Panc1 (cell line): Measurements from ENCODE around the gene ZNF718. TPM values are rescaled to one million over a fixed set of nuclear protein-coding genes. Genes with fewer than 3 reads are reported as not detected.
"Not testable (repeated sequence)": the region's sequence is repeated elsewhere in the genome, so short reads cannot be mapped to it uniquely, and the experiment has no call there.

ENCODE experiments used
- ATAC-seq: fragments of 200-7000 bp; cut with Tn5 transposase; 2 replicates; pipeline ENCODE4 v1.9.1; 2020; ENCODE audit warnings: mild to moderate bottlenecking, moderate library complexity
- BruUV-seq: library from RNA; stranded (reverse); fragments of 400-500 nt; replicated peaks from 2 replicates; lab custom pipeline; 2021; lab: Mats Ljungman, UMichigan
- CTCF ChIA-PET: fragments of 300-600 bp; sonication (Branson Sonifier 250); formaldehyde crosslinking; loops from one replicate; lab custom pipeline; 2022; ENCODE audit warnings: antibody characterized with exemption; lab: Charles Lee
- POLR2A ChIA-PET: fragments of 300-600 bp; sonication (Branson Sonifier 250); formaldehyde crosslinking; loops from one replicate; lab custom pipeline; 2022; ENCODE audit warnings: antibody characterized with exemption; lab: Charles Lee
- DNase-seq: peaks from one replicate; pipeline ENCODE4 v3.0.0-alpha.2; 2010; ENCODE audit warnings: low read depth, low spot score
- H3K27ac ChIP-seq: 2 replicates; pipeline ENCODE4 v1.5.1; 2011; ENCODE audit warnings: mild to moderate bottlenecking, low read length, inconsistent platforms
- H3K27me3 ChIP-seq: fragments of 200-500 bp; sonication (Bioruptor generic); 2 replicates; pipeline ENCODE4 v1.6.0; 2014; ENCODE audit warnings: low read length, inconsistent platforms; ENCODE audit not compliant: control insufficient read depth, insufficient read depth
- H3K36me3 ChIP-seq: fragments of 200-500 bp; sonication (Bioruptor generic); 2 replicates; pipeline ENCODE4 v1.5.1; 2014; ENCODE audit warnings: inconsistent platforms, mild to moderate bottlenecking, low read length, moderate library complexity; ENCODE audit not compliant: control insufficient read depth, insufficient read depth
- H3K4me1 ChIP-seq: 2 replicates; pipeline ENCODE4 v1.5.1; 2011; ENCODE audit warnings: inconsistent platforms, mild to moderate bottlenecking, low read length, moderate library complexity; ENCODE audit not compliant: control insufficient read depth, insufficient read depth
- H3K4me3 ChIP-seq, 2 experiments: 2 replicates each; pipeline ENCODE4 v1.5.1; 2011 to 2012; ENCODE audit warnings: low read depth in 2 of 2, low read length in 2 of 2, mild to moderate bottlenecking in 2 of 2, inconsistent platforms in 1 of 2, moderate library complexity in 1 of 2
- H3K9me3 ChIP-seq: fragments of 200-500 bp; sonication (Bioruptor generic); 2 replicates; pipeline ENCODE4 v1.5.1; 2014; ENCODE audit warnings: low read depth, mild to moderate bottlenecking, inconsistent platforms, low read length, moderate library complexity; ENCODE audit not compliant: control insufficient read depth, insufficient read depth
- POLR2AphosphoS5 ChIP-seq: IDR thresholded peaks from 2 replicates; pipeline ENCODE4 v1.6.1; 2012; ENCODE audit warnings: mild to moderate bottlenecking, low read depth, low read length, moderate library complexity
- REST ChIP-seq, 2 experiments: IDR thresholded peaks; 2 replicates each; pipeline ENCODE4 v1.6.1; 2011 to 2012; ENCODE audit warnings: low read depth in 2 of 2, control low read depth in 1 of 2, low read length in 1 of 2, mild to moderate bottlenecking in 1 of 2, moderate library complexity in 1 of 2; ENCODE audit not compliant: insufficient read depth in 1 of 2
- SIN3A ChIP-seq: IDR thresholded peaks from 2 replicates; pipeline ENCODE4 v1.6.1; 2012; ENCODE audit warnings: low read depth, mild to moderate bottlenecking, low read length, moderate library complexity, borderline replicate concordance; ENCODE audit not compliant: insufficient read depth
- TCF7L2 ChIP-seq: IDR thresholded peaks from 2 replicates; pipeline ENCODE4 v1.6.1; 2011; ENCODE audit warnings: mild to moderate bottlenecking, low read depth, low read length, inconsistent platforms
- in situ Hi-C: cut with HindIII; loops from 2 replicates; pipeline ENCODE4 v1.10.0; 2016; ENCODE audit warnings: low sequenced_read_pairs, low pct_unique_long_range_greater_than_20kb
- intact Hi-C: fragments of 100-400 bp; cut with micrococcal nuclease; formaldehyde crosslinking; loops from one replicate; pipeline ENCODE4 v1.10.0; 2022; ENCODE audit not compliant: unreplicated experiment
- total RNA-seq: library from RNA; stranded (reverse); gene quantifications from one replicate; pipeline ENCODE4 v1.2.1, GENCODE V29; 2021; ENCODE audit not compliant: unreplicated experiment
- TF ChIP-seq, protein P1 (sequence below): fragments of 450-650 bp; IDR thresholded peaks from 2 replicates; pipeline ENCODE4 v1.5.1; 2017; ENCODE audit warnings: mild to moderate bottlenecking

The ZNF718 gene
- total RNA-seq, 1 experiment from 2014 or later, result 3.6 TPM

DNA sequence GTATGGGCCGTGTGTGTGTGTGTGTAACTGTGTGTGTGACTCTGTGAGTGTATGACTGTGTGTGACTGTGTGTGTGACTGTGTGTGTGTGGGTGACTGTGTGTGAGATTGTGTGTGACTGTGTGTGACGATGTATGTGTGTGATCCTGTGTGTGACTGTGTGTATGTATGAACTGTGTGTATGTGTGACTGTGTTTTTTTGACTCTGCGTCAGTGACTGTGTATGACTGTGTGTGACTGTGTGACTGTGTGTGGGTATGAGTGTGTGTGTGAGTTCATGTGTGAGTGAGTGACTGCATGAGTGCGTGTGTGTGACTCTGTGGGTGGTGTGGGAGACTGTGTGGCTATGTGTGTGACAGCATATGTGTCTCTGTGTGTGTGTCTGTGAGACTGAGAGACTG is 81.8 kb downstream of the ZNF718 start:
- no peak overlapping the region for H3K4me3 ChIP-seq
- H3K27ac ChIP-seq, result no peak overlapping the region
- ATAC-seq (no peak), DNase-seq (no peak)
- in situ Hi-C loops (no loop called here), intact Hi-C loops (no loop called here)
- H3K9me3 ChIP-seq, result no peaks in the 10 kb centered on the region
- H3K27me3 ChIP-seq, result no peaks in the 10 kb centered on the region
- ChIA-PET CTCF (no interaction called here), POLR2A (no interaction called here)
- BruUV-seq, result no TSS peak
- H3K4me1 ChIP-seq, result no peaks in the 10 kb centered on the region
- H3K36me3 ChIP-seq, result no peaks in the 10 kb centered on the region
- TF ChIP-seq REST (IDR thresholded peaks at IDR 0.05; ENCODE audit: insufficient read depth in 1 of 2, low read depth in 2 of 2, low read length in 1 of 2), result no peak
- no peak for TF ChIP-seq TCF7L2
- no peak for TF ChIP-seq POLR2AphosphoS5
- TF ChIP-seq, protein P1, sequence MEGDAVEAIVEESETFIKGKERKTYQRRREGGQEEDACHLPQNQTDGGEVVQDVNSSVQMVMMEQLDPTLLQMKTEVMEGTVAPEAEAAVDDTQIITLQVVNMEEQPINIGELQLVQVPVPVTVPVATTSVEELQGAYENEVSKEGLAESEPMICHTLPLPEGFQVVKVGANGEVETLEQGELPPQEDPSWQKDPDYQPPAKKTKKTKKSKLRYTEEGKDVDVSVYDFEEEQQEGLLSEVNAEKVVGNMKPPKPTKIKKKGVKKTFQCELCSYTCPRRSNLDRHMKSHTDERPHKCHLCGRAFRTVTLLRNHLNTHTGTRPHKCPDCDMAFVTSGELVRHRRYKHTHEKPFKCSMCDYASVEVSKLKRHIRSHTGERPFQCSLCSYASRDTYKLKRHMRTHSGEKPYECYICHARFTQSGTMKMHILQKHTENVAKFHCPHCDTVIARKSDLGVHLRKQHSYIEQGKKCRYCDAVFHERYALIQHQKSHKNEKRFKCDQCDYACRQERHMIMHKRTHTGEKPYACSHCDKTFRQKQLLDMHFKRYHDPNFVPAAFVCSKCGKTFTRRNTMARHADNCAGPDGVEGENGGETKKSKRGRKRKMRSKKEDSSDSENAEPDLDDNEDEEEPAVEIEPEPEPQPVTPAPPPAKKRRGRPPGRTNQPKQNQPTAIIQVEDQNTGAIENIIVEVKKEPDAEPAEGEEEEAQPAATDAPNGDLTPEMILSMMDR, result no peak
- TF ChIP-seq SIN3A, result no peak

DNA sequence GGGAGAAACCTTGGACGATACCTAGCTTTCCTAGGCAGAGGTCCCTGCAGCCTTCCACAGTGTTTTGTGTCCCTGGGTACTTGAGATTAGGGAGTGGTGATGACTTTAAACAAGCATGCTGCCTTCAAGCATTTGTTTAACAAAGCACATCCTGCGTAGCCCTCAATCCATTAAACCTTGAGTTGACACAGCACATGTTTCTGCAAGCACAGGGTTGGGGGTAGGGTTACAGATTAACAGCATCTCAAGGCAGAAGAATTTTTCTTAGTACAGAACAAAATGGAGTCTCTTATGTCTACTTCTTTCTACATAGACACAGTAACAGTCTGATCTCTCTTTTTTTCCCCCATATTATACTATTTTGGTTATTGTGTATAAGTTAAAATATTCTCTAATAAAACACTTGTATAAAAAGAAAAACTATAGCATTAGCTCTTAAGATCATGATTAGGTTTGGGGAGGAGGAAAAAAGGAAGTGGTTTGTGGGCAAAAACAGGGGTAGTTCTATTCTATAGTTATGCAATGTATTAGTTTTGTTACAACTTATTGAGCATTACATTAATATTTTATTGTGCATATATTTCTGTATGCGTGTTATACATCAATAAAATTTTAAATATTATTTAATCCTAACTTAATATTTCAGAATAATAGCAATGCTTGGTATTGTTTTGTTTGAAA is 84.3 kb downstream of the ZNF718 start:
- H3K36me3 ChIP-seq, H3K4me1 ChIP-seq, H3K27ac ChIP-seq, H3K27me3 ChIP-seq, H3K9me3 ChIP-seq, POLR2A ChIA-PET, H3K4me3 ChIP-seq, in situ Hi-C loops, intact Hi-C loops, BruUV-seq, DNase-seq, ATAC-seq, CTCF ChIA-PET: not testable (repeated sequence)

DNA sequence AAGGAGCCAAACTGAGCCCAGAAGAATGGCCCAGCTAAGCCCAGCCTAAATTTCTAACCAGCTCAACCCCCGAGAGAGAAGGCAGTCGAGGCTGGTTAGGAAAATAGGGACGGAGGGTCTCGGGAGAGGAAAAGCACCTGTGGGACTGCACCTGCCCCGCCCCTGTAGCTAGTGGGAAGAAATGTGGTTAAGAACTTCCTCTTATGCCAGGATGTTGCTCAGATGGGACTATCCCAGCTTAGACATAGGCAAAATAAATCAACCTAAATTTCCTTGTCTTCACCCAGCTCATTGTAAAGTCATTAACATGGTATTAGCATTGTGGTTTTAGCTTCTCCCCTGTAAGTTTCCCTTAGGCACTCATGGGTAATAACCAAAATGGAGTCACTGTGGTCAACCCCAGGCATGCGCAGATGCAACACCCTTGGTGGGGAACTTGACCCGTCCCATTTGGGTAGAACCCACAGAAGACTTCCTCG is 86.8 kb downstream of the ZNF718 start:
- no peaks in the 10 kb centered on the region for H3K27me3 ChIP-seq
- ChIA-PET CTCF (no interaction called here), POLR2A (no interaction called here)
- no peak overlapping the region for H3K4me3 ChIP-seq
- in situ Hi-C loops, result no loop called here
- no peaks in the 10 kb centered on the region for H3K4me1 ChIP-seq
- intact Hi-C loops, result no loop called here
- H3K27ac ChIP-seq, result no peak overlapping the region
- no peak for ATAC-seq
- no TSS peak for BruUV-seq
- no peaks in the 10 kb centered on the region for H3K9me3 ChIP-seq
- H3K36me3 ChIP-seq, result no peaks in the 10 kb centered on the region
- DNase-seq, result no peak
- TF ChIP-seq SIN3A (no peak), POLR2AphosphoS5 (no peak), TCF7L2 (no peak), REST (IDR thresholded peaks at IDR 0.05; ENCODE audit: insufficient read depth in 1 of 2, low read depth in 2 of 2, low read length in 1 of 2) (no peak)
- TF ChIP-seq, protein P1, result no peak
